ENCODE results near the gene ANAPC15.
"Not testable (repeated sequence)": the region's sequence is repeated elsewhere in the genome, so short reads cannot be mapped to it uniquely, and the experiment has no call there.

The ANAPC15 gene

DNA sequence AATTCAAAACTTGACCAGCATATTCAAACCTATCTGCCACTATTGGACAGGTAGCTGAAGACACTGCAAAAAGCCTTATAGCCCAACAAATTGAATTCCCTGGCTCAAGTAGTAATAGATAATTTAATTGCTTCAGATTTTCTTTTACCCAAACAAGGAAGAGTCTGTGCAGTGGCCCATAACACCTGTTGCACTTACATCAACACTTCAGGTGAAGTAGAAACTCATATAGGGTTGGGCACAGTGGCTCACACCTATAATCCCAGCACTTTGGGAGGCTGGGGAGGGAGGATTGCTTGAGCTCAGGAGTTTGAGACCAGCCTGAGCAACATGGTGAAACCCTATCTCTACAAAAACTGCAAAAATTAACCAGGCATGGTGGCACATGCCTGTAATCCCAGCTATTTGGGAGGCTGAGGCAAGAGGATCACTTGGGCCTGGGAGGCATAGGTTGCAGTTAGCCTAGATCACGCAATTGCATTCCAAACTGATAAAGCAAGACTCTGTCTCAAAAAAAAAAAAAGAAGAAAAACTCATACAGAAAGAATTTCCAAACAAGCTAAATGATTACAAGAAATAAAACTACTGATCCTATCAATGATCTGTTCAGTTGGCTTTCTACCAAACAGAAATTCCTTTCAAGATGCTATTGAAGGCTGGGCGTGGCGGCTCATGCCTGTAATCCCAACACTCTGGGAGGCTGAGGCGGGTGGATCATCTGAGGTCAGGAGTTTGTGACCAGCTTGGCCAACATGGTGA, 32.5 kb upstream of the ANAPC15 start:
- no peak overlapping the region for H3K4ac ChIP-seq (ENCODE audit: low read depth in 1 of 2, low read length in 2 of 2)

DNA sequence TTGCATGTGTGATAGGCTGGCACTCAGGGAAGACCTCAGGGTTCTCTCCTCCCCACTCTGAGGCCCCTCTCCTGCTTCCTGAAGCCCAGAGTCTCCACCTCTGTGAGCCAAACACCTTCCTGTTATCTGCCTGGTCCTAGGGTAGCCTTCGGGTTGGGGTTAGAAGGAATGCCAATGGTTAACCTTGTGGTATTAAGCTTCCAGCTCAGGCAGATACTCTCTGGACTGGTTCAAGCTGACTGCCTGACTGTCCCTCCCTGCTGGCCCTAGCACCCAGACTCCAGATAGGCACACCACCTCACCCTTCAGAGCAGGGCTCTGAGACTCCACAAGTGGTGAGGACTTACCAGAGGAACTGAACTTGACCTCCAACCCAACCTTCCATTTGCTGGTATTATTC, 30.0 kb upstream of the ANAPC15 start:
- not testable (repeated sequence) for H2BK120ac ChIP-seq (ENCODE audit: low read depth, low read length); H3K9me3 ChIP-seq (ENCODE audit: control insufficient read depth, low read length); H2AK5ac ChIP-seq (ENCODE audit: low read length, severe bottlenecking); H3K4me3 ChIP-seq (ENCODE audit: insufficient read depth in 1 of 2, low read depth in 1 of 2, low read length in 2 of 2); H3K9ac ChIP-seq (ENCODE audit: low read length); H2AFZ ChIP-seq (ENCODE audit: low read depth, low read length); H3K27ac ChIP-seq (ENCODE audit: low read length, poor library complexity, severe bottlenecking); H3K14ac ChIP-seq (ENCODE audit: low read length in 2 of 2); H3K4me2 ChIP-seq (ENCODE audit: low read length, poor library complexity, severe bottlenecking); H4K91ac ChIP-seq (ENCODE audit: low read length); H3K36me3 ChIP-seq (ENCODE audit: control insufficient read depth in 1 of 2, insufficient read depth in 2 of 2, low read depth in 1 of 2, low read length in 2 of 2); H3K79me1 ChIP-seq (replicated peaks; ENCODE audit: low read length, poor library complexity, severe bottlenecking); H3K27me3 ChIP-seq (ENCODE audit: control insufficient read depth in 1 of 2, insufficient read depth in 1 of 2, low read length in 2 of 2); H2BK12ac ChIP-seq (ENCODE audit: low read length in 2 of 2); H2BK5ac ChIP-seq (ENCODE audit: low read depth, low read length, poor library complexity, severe bottlenecking); H4K8ac ChIP-seq (ENCODE audit: low read length); H3K18ac ChIP-seq (ENCODE audit: low read depth in 1 of 2, low read length in 2 of 2); H3K4ac ChIP-seq (ENCODE audit: low read depth in 1 of 2, low read length in 2 of 2); H3K4me1 ChIP-seq (ENCODE audit: control insufficient read depth, insufficient read depth, low read depth, low read length); H2BK15ac ChIP-seq (ENCODE audit: low read depth, poor library complexity, severe bottlenecking); DNase-seq; H3K23ac ChIP-seq (ENCODE audit: low read length in 2 of 2)
- no CpG with 5 or more reads among the region's 1 CpG for WGBS

More for the DNA sequence above, 32.5 kb upstream of the ANAPC15 start:
- WGBS = 87% methylated on average over 4 of the region's 4 CpGs
- no peaks in the 10 kb centered on the region for H3K9me3 ChIP-seq (ENCODE audit: control insufficient read depth, low read length)
- H2BK5ac ChIP-seq (ENCODE audit: low read depth, low read length, poor library complexity, severe bottlenecking) = no peak overlapping the region
- H3K4me2 ChIP-seq (ENCODE audit: low read length, poor library complexity, severe bottlenecking) = no peak overlapping the region
- H3K27me3 ChIP-seq (ENCODE audit: control insufficient read depth in 1 of 2, insufficient read depth in 1 of 2, low read length in 2 of 2) = no peaks in the 10 kb centered on the region
- H2BK15ac ChIP-seq (ENCODE audit: low read depth, poor library complexity, severe bottlenecking) = no peak overlapping the region
- no peaks in the 10 kb centered on the region for H3K36me3 ChIP-seq (ENCODE audit: control insufficient read depth in 1 of 2, insufficient read depth in 2 of 2, low read depth in 1 of 2, low read length in 2 of 2)
- no peaks in the 10 kb centered on the region for H3K4me1 ChIP-seq (ENCODE audit: control insufficient read depth, insufficient read depth, low read depth, low read length)
- H3K9ac ChIP-seq (ENCODE audit: low read length) = peak overlapping the region; percentile 66
- H4K8ac ChIP-seq (ENCODE audit: low read length) = no peak overlapping the region
- no peak overlapping the region for H2BK120ac ChIP-seq (ENCODE audit: low read depth, low read length)
- no peak overlapping the region for H3K23ac ChIP-seq (ENCODE audit: low read length in 2 of 2)
- no peak overlapping the region for H4K91ac ChIP-seq (ENCODE audit: low read length)
- H2BK12ac ChIP-seq (ENCODE audit: low read length in 2 of 2) = no peak overlapping the region
- no peak overlapping the region for H3K14ac ChIP-seq (ENCODE audit: low read length in 2 of 2)
- peak; percentile 44 for DNase-seq
- no peak overlapping the region for H2AFZ ChIP-seq (ENCODE audit: low read depth, low read length)
- no peak overlapping the region for H3K4me3 ChIP-seq (ENCODE audit: insufficient read depth in 1 of 2, low read depth in 1 of 2, low read length in 2 of 2)
- peak overlapping the region; percentile 53 for H3K27ac ChIP-seq (ENCODE audit: low read length, poor library complexity, severe bottlenecking)
- no peak overlapping the region for H3K18ac ChIP-seq (ENCODE audit: low read depth in 1 of 2, low read length in 2 of 2)
- H3K79me1 ChIP-seq (replicated peaks; ENCODE audit: low read length, poor library complexity, severe bottlenecking) = no peaks in the 10 kb centered on the region
- H2AK5ac ChIP-seq (ENCODE audit: low read length, severe bottlenecking) = no peak overlapping the region

DNA sequence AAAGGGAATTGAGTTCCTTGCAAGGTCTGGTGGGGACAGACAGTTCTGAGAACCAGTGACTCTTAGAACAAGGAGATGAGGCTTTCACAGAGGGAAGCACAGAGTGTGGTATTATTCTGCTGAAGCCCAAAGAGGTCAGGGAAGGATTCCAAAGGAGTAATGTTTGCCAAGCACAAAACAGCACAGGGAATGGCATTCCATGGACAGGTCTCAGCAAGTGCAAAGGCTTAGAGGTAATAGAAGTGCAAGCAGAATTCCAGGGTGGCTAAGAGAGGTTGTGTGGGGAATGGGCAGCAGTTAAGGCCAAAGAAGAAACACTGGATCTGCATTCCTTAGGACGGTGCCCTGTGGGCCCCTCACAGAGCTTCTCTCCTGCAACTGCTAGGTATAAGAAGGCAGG, 29.6 kb upstream of the ANAPC15 start:
- not testable (repeated sequence) for H3K23ac ChIP-seq (ENCODE audit: low read length in 2 of 2); H4K8ac ChIP-seq (ENCODE audit: low read length); H3K27ac ChIP-seq (ENCODE audit: low read length, poor library complexity, severe bottlenecking); H3K4me2 ChIP-seq (ENCODE audit: low read length, poor library complexity, severe bottlenecking); H3K4me3 ChIP-seq (ENCODE audit: insufficient read depth in 1 of 2, low read depth in 1 of 2, low read length in 2 of 2); H3K18ac ChIP-seq (ENCODE audit: low read depth in 1 of 2, low read length in 2 of 2); H3K4ac ChIP-seq (ENCODE audit: low read depth in 1 of 2, low read length in 2 of 2); H3K4me1 ChIP-seq (ENCODE audit: control insufficient read depth, insufficient read depth, low read depth, low read length); H2AK5ac ChIP-seq (ENCODE audit: low read length, severe bottlenecking); H2BK15ac ChIP-seq (ENCODE audit: low read depth, poor library complexity, severe bottlenecking); H2AFZ ChIP-seq (ENCODE audit: low read depth, low read length); H2BK120ac ChIP-seq (ENCODE audit: low read depth, low read length); H4K91ac ChIP-seq (ENCODE audit: low read length); H3K36me3 ChIP-seq (ENCODE audit: control insufficient read depth in 1 of 2, insufficient read depth in 2 of 2, low read depth in 1 of 2, low read length in 2 of 2); H2BK5ac ChIP-seq (ENCODE audit: low read depth, low read length, poor library complexity, severe bottlenecking); H2BK12ac ChIP-seq (ENCODE audit: low read length in 2 of 2); H3K27me3 ChIP-seq (ENCODE audit: control insufficient read depth in 1 of 2, insufficient read depth in 1 of 2, low read length in 2 of 2); H3K14ac ChIP-seq (ENCODE audit: low read length in 2 of 2); H3K79me1 ChIP-seq (replicated peaks; ENCODE audit: low read length, poor library complexity, severe bottlenecking); DNase-seq; H3K9me3 ChIP-seq (ENCODE audit: control insufficient read depth, low read length)
- WGBS = no CpG with 5 or more reads among the region's 1 CpG
- H3K9ac ChIP-seq (ENCODE audit: low read length) = peak overlapping the region; percentile 61

DNA sequence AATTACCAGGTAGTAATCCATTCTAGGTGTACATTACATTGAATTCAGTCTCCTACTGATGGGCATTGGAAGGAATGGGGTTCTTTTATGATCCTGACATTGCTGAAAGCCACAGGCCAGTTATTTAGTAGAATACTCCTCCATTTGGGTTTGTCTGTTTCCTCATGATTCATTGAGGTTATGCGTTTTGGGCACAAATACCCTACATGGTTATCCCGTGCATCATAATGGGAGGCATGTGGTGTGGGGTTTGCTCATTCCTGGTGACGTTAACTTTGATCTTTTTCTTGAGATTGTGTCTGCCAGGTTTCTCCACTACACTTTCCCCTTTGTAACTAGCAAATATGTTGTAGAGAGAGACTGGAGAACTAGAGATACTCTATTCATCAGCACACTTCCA, 28.6 kb upstream of the ANAPC15 start:
- Histone ChIP-seq H3K14ac (ENCODE audit: low read length in 2 of 2) (no peak overlapping the region), H3K18ac (ENCODE audit: low read depth in 1 of 2, low read length in 2 of 2) (no peak overlapping the region), H3K4me1 (ENCODE audit: control insufficient read depth, insufficient read depth, low read depth, low read length) (peaks cover 2% of the 10 kb centered on the region), H3K79me1 (replicated peaks; ENCODE audit: low read length, poor library complexity, severe bottlenecking) (no peaks in the 10 kb centered on the region), H3K27me3 (ENCODE audit: control insufficient read depth in 1 of 2, insufficient read depth in 1 of 2, low read length in 2 of 2) (no peaks in the 10 kb centered on the region), H3K23ac (ENCODE audit: low read length in 2 of 2) (no peak overlapping the region), H2BK5ac (ENCODE audit: low read depth, low read length, poor library complexity, severe bottlenecking) (no peak overlapping the region), H2BK12ac (ENCODE audit: low read length in 2 of 2) (no peak overlapping the region), H3K4me2 (ENCODE audit: low read length, poor library complexity, severe bottlenecking) (no peak overlapping the region), H4K8ac (ENCODE audit: low read length) (no peak overlapping the region), H2BK120ac (ENCODE audit: low read depth, low read length) (no peak overlapping the region), H3K4me3 (ENCODE audit: insufficient read depth in 1 of 2, low read depth in 1 of 2, low read length in 2 of 2) (peak overlapping the region in 1 of 2 experiments; percentile 29), H2AK5ac (ENCODE audit: low read length, severe bottlenecking) (no peak overlapping the region), H3K36me3 (ENCODE audit: control insufficient read depth in 1 of 2, insufficient read depth in 2 of 2, low read depth in 1 of 2, low read length in 2 of 2) (peaks cover 0 to 11% of the 10 kb centered on the region in 2 experiments), H3K27ac (ENCODE audit: low read length, poor library complexity, severe bottlenecking) (no peak overlapping the region), H3K4ac (ENCODE audit: low read depth in 1 of 2, low read length in 2 of 2) (no peak overlapping the region), H2BK15ac (ENCODE audit: low read depth, poor library complexity, severe bottlenecking) (no peak overlapping the region), H3K9me3 (ENCODE audit: control insufficient read depth, low read length) (peaks cover 4% of the 10 kb centered on the region), H2AFZ (ENCODE audit: low read depth, low read length) (no peak overlapping the region), H4K91ac (ENCODE audit: low read length) (no peak overlapping the region), H3K9ac (ENCODE audit: low read length) (peak overlapping the region; percentile 61)
- DNase-seq = peak; percentile 27
- 53% methylated on average over 2 of the region's 3 CpGs for WGBS
